ENCODE measurements around the gene GTPBP1.

The GTPBP1 gene

DNA sequence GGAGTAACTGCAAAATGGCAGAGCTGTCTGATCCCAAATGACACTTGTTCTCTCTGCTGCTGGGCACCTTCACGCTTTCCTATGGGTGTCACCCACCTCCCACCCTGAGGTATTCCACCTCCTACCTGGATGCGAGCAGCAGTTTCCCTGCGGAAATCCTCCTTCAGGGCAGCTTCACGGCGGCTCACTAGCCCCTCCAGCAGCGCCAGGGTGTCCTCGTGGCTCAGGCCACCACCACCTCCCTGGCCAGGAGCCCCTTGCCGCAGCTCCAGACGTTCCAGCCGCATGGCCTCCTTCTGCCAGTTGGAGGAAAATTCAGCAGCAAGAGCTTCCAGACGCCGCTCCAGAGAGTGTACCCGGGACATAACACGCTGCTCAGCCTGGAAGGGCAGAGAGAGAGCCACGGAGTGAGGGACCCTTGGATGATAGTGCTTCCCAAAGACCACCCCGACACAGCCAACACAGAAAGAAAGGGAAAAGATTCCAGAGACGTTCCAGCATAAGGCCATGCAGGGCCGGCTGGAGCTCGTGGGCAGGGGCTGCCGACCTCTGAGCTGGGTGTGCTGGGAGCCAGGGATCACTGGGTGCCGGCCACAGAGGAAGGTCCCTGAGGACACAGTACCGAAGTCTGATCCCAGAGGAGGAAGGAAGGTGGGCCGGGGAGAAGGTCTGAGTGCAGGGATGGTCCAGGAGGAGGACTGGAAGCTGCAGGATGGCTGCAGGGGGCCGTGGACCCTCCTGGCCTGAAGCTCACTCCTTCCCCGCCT lies 36.6 kb downstream of the GTPBP1 start:
- DNase-seq, result no peak

DNA sequence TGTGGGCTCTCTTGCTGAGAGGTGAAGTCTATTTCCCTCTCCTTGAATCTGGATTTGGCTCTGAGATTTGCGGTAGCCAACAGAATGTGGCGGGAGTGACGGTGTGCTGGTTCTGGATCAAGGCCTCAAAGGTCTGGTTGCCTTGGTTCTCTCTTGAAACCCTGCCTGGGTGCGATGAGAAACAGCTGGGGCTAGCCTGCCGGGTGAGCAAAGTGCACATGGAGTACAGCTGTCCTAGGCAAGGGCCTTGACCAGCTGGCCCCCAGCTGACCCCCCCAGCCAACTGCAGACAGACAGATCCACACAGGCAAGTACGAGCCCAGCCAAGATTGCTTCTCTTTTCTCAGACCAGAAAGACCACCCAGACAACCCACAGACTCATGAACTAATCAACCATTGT lies 39.2 kb downstream of the GTPBP1 start:
- DNase-seq, result no peak

DNA sequence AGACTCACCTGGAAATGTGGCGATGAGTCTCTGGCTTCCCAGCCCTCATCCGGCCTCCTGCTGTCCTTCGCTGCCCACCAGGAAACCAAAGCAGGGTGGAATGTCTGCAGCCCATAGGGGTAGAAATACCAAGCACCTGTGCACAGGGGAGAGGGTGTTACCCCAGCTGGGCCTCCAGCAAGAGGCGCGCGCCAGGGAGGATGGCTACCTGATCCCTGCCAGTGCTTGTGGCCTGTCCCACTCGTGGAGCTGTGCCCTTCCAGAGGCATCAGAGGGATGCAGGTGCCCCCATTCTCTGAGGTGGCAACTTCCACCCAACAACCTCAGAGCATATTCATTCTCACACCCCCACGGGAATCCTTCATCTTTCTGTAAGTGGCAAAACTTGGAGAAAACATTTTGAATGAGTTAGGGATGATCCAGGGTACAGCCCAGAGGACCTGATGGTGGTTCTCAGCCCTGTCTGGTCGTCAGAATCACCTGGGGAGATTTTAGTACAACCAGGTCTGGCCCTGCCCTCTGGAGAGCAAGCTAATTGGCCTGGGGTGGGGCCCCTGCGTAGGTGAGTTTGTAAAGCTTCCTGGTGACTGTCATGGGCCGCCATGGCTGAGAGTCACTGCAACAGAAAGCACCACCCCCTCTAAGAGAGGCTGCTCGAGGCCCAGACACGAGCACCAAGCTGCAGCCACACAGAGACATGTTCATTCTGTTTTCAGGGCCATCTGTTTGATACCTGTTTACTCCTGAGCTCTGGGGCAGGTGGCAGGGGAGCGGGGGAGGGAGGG lies 40.1 kb downstream of the GTPBP1 start:
- DNase-seq, result no peak

DNA sequence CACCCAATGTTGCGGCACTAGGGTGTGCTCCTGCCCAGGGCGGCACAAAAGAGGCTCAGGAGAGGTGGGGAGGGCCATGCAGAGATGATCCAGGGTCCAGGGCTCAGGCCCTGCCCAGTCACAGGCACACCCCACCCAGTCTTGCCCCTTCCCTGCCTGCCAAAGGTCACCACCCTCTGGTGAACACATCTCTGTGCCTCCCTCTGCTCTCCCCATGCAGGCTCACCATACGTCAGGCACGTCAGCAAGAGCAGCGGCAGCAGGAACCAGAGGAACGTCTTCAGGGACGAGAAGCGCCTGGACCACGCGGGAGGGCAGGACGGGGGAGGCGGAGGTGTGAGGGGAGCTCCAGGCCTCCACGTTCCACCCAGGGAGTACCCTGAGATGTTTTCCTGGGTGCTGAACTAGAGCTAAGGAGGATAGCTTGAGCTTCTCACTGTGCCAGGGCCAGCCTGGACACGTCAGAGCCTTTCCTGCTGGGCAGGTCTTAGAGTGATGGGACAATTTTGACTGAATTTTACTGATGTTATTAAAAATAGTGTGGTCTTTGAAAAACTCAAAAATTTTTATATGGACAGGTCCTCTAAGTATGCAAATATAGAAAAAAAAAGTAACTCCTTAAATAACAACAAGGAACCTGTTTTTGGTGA lies 42.9 kb downstream of the GTPBP1 start:
- DNase-seq, result no peak

DNA sequence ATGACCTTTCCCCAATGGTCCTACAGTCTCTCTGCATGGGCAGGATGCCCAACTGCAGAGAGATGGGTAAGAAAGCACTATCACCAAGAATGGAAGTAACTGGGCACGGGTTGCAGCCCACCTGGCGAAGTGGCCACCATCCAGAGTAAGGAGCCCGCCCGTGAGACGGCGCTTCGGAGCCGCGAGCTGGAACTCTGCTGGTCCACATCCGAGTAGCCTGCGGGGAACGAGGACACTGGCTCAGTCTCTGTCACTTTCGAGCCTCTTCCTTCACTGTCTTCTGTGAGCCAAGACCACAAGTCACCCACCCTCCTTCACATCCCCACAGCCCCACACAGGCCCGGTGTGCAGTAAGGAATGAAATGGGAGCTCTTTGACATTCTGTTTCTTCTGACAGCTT lies 44.4 kb downstream of the GTPBP1 start:
- no peak for DNase-seq

DNA sequence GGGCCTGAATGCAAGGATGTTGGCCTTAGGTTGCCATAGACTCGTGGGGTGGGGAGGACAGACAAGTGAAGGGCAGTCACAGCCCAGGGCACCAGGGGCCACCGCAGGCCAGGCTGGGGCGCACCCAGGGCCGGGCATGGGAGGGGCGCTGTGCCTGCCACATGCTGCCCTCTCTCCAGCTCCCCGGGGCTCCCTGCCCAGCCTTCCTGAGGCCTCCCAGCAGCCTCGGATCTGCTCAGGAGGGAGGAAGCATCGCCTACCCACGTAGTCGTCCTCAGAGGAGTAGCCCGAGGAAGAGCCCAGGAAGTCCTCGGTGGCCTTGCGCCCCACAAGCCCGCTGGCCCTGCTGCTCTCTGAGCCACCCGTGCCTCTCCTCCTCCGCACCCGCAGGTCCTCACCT lies 44.9 kb downstream of the GTPBP1 start:
- no peak for DNase-seq

DNA sequence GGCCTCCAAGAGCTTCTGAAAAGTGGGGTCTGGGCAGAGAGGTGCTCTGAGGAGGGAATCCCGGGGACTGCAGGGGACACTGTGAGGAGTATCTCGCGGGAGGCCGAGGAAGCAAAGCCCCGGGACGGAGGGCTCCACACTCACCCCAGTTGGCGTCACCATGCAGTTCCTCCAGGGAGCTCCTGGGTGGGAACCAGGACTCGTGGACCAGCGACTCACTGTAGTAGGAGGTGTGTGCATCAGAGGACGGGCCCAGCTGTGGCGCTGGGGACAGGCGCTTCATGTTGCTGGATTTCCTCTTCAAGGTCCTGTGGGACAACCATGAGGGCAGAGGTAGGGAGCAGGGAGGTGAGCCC lies 45.3 kb downstream of the GTPBP1 start:
- DNase-seq, result no peak

DNA sequence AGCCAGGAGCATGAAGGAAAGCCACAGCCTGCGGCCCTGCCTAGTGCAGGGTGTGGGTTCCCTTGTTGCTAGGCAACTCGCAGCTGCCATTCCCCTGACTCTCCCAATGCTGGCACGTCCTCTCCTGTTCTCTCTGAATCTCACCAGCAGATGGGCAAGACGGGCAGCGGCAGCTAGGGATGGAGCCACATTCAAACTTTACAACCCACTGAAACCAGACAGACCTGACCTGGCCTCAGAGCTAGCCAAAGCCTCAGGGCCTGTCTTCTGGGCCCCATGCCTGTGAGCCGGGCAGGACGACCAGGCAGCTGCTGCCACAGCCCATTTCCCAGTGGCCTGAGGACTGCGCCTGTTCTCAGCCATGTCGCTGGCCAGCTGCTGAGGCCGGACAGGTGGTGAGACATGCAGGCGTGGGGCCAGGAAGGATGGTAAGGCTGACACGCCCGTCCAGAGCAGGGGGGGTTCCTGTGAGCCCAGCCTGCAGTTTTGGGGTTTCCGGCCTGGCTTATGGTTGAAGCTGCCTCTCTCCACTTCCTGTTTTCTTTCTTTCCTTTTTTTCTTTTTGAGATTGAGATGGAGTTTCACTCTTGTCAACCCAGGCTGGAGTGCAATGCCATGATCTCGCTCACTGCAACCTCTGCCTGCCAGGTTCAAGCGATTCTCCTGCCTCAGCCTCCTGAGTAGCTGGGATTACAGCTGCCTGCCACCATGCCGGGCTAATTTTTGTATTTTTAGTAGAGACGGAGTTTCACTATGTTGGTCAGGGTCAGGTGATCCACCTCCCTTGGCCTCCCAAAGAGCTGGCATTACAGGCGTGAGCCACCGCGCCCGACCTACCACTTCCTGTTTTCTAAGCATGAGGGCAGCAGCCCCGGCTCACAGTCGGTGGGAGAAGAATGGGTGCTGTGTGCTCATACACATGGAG lies 45.9 kb downstream of the GTPBP1 start:
- peak; percentile 52 for DNase-seq

DNA sequence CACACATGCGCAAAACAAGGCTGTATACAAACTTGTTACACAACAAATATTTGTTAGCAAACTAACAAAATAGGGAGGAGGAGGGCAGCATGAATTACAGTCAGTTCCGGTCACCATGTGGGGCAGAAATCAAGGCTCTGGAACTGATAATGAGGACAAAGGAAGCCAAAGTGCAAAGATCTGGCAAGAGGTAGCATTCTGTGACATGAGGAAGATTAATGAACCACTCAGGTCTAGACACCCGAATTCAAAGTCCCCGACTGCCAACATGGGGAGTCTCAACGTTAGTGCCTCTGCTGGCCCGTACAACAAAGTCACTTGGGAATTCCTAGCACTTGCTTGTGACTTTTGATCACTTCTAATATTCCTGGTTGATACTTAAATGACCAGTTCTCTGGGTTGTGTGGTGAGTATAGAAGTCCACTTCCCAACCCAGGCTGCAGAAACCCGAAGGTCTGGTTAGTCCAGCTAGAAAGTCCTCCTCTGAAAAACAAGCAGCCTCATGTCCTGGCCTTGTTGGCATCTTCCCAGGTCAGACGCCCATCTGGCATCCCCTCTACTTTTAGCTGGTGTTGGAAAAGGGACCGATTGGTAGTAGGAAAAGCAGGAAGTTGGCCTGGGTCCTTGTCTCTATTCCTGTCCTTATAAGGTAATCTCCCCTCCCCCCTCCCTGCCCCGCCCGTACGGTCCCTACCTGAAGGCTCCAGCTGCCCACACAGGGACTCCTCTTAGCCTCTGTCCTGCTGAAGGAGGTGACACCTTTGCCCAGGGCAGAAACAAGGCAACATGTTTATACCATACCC lies 48.4 kb downstream of the GTPBP1 start:
- no peak for DNase-seq

DNA sequence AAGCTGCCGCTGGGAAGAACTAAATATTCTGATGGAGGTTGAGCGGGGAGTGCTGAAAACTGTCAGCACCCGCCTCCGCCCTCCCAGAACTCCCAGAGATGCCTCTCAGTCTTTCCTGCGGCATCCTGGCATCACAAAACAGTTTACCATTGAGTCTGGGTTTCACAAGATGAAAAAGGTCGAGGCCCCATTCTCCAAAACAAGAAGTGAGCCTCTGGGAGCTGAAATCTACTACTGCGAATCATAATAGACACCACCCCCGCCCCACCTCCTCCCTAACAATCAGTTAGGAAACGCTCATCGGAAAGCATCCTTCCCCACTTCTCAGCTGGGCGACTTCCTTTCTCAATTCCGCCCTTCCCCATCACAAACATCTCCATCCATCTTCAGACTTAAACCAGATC lies 49.0 kb downstream of the GTPBP1 start:
- DNase-seq, result peak; percentile 24

DNA sequence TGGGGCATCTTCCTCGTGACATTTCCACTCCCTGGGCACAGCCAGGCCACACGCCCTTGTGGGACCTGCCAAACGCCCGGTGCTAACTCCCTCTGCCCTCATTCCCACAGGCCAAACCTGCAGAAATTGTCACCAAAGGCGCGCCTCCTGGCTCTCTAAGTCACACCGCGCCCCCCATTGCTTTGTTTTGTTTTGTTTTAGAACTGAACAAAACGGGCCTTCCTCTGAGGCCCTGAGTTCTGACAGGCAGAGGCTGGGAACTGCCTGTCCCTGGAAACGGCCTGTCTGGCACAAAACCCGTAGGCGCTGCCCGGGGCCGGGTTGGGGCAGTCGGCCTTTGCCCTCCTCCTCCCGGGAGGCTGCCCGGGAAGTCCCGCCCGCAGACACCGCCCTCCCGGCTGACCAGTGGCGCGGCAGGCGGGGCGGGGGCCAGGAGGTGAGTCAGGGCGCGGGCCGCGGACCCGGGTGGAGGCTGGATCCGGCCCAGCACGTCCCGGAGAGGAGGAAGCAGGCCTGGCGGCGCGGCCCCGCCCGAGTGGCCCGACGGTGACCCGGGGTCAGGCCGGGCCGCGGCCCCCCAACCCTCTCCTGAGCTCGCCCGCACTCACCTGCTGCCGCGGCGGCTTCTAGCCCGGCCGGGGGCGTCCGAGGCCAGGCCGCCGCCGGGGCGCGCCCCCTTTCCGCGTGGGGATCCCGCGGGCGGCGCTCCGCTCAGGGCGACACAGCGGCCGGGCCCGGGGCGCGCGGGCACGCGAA lies 49.6 kb downstream of the GTPBP1 start:
- DNase-seq, result peak; percentile 36

DNA sequence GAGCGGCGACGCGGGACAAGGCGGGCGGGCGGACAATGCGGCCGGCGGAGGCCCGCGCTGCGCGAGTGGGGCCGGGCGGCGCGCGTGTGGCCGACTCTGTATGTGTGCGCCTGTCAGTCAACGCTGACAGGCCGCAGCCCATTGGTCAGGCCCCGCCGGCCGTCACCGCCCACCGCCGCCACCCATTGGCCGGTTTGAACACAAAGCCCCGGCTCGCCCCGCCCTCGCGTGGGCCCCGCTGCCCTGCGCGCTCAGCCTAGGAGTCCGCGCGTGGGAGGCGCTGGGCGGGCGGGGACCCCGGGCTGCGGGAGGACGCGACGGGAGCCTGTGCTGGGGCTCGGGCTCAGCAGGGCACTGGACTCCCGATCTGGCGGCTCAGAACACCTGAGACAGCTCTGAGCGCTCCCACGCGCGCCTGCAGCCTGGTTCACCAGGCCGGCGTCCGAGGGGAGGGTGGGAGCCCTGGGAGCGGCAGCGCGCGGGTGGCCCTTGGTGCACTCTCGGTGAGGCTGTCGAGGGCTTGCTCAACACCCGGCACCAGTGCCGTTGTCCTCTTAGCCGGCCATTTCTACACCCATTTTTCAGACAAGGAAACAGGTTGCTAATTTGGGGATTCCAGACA lies 50.3 kb downstream of the GTPBP1 start, which contains the start of gene SUN2:
SUN2 (minus strand) TSS at position 88 of the 622 bp plus-strand sequence. CDS start 3,370 bp downstream, outside the sequence.
- peak; percentile 94 for DNase-seq

DNA sequence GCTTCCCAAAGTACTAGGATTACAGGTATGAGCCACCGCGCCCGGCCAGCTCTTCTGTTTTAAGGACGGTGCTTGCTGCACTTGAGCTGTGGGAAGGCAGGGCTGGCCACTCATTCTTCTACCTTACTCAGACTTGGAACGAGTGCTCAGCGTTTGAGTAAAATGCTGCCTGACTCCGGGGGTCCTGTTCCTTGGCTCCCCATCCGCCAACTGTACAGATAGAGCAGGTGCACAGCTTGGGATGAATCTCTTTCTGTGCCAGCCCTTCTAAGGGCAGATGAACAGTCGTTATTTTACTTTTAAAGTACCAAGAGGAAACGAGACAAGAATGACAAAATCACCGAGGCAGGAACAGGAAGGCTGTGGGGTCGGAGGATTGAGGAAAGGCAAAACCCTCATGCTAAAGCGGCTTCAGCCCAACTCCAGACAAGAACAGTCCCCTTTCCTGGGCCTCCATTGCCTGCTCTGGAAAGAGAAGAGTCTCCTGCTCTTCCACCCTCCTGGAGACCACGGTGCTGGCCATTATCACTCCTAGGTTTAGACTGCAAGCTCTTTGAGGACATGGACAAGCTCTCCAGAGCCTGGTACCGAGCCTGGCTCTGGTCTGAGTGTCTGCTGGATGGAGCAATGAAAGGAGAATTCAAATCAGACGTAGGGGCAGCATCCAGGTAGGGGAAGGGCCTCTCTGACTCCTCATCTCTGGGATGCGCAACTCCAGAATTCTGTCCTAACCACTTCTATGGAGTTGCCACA lies 51.1 kb downstream of the GTPBP1 start:
- no peak for DNase-seq

DNA sequence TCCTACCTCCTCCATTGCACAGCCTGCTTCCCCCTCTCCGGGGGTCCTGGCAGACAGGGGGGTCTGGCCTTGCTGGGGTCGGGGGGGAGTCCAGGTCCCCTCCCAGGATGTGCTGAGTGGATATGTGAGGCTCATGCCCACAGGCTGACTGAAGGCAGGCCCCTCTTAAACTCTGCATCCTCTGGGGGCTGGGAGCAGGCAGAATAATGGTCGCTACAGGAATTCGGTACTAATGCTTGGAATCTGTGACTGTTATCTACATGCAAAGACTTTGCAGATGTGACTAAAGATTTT lies 51.7 kb downstream of the GTPBP1 start:
- no peak for DNase-seq

DNA sequence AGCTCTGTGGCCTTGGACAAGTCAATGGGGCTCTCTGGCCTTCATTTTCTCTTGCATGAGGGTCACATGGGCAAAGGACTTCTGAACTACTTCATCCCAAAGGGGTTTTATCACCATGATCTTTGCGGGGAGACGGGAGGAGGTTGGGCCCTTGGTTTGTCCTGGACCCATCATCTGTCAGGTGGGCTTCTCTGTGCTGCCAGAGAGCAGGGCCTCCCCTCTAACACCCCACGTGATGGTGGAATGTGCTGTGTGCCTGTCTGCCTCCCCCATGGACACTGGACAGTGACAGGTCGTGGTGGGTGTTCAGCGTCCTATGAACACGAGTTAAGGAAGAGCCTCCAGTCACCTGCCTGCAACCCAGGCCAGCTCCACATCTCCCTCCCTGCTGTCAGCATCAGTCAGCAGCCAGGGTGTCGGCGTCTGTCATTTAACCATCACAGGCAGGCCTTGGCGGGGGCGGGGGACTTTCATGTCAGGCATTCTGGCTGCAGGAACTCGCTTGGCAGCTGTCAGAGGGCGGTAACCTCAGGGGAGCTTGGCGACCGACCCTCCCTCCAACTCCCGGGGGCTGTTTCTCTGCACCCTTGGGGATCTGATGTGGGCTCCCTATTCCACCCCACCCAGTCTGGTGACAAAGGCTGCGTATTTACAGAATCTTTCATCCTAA lies 52.7 kb downstream of the GTPBP1 start:
- DNase-seq, result peak; percentile 69

DNA sequence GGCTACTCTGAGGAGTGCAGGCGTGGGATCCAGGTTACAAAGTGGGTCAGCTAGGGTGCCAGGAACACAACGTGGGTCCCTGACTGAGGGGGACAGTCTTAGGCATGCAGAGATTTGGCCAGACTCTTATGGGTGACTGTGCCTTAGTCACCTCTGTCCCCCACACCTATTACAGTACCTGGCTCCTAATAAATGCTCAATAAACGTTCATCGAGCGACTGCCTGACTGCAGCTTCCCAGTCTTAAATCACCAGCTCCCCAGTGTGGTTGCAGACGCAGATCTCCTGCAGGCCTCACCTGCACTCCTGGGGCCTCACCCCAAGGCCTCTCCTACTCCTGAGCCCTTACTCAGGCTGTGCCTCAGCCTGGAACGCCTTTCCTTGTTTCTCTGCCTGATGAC lies 53.3 kb downstream of the GTPBP1 start:
- no peak for DNase-seq

DNA sequence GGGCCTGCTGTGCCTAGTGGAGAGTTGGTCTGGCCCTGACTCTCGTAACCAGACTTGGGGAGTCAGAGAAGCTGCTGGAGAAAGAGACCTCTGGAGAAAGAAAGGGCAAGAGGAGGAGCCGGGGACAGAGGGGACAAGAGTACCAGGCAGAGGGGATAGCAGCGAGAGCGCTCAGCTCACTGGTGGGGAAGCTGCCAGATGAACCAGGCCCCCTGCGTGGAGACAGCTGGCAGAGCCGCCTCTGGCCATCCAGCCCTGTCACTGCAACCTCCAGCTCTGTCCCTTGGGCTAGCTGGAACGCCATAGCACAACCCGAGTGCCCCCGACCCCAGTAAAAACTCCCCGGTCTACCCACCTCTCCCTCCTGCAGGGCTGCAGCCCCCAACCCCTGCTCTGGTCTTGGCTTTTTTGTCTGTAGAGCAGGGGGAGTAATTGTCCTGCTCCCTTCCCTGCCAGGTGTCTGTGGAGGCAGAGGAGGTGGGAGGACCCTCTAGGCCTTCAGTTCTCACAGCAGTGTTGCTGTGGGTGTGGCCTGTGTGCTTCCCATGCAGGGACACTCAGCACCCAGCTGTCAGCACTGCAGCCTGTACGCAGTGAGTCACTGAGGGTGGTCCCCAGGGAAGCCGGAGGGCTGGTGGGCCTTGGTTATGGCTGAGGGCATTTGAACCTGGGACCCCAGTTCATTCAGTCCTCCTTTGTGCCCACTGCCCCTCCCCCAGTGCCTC lies 54.9 kb downstream of the GTPBP1 start:
- no peak for DNase-seq
